HEK293 (cell line): Measurements from ENCODE around the gene OR10G3.
A peak's percentile ranks its signal among the peaks of the same experiment; 100 is the strongest.

Experiments
- BCL11A ChIP-seq: fragments of 450-650 bp; formaldehyde crosslinking; IDR thresholded peaks from 2 replicates; pipeline ENCODE4 v1.5.1; 2016; ENCODE audit warnings: low read depth, missing biosample characterization, missing genetic modification characterization
- EGR2 ChIP-seq: fragments of 450-650 bp; formaldehyde crosslinking; IDR thresholded peaks from 2 replicates; pipeline ENCODE4 v1.5.1; 2016; ENCODE audit warnings: low read depth, missing biosample characterization, missing genetic modification characterization
- KLF10 ChIP-seq: fragments of 450-650 bp; IDR thresholded peaks from 2 replicates; pipeline ENCODE4 v1.5.1; 2018; ENCODE audit warnings: missing biosample characterization, mild to moderate bottlenecking, missing genetic modification characterization
- OSR2 ChIP-seq: fragments of 450-650 bp; formaldehyde crosslinking; IDR thresholded peaks from 2 replicates; pipeline ENCODE4 v1.5.1; 2016; ENCODE audit warnings: missing biosample characterization, missing genetic modification characterization
- SETDB1 ChIP-seq: IDR thresholded peaks from one replicate; pipeline ENCODE4 v1.6.1; 2017; ENCODE audit warnings: mild to moderate bottlenecking, low read length, moderate library complexity, mixed read lengths; ENCODE audit not compliant: insufficient read length
- ZBTB8A ChIP-seq: fragments of 450-650 bp; formaldehyde crosslinking; IDR thresholded peaks from 2 replicates; pipeline ENCODE4 v1.5.1; 2016; ENCODE audit warnings: missing biosample characterization, missing genetic modification characterization
- ZEB2 ChIP-seq: fragments of 450-650 bp; formaldehyde crosslinking; IDR thresholded peaks from 2 replicates; pipeline ENCODE4 v1.5.1; 2016; ENCODE audit warnings: missing biosample characterization, missing genetic modification characterization
- ZFHX2 ChIP-seq: fragments of 450-650 bp; formaldehyde crosslinking; conservative IDR thresholded peaks from 2 replicates; pipeline ENCODE4 v1.5.1; 2016; ENCODE audit warnings: missing biosample characterization, missing genetic modification characterization
- ZIC2 ChIP-seq: fragments of 450-650 bp; formaldehyde crosslinking; IDR thresholded peaks from 2 replicates; pipeline ENCODE4 v1.5.1; 2016; ENCODE audit warnings: missing biosample characterization, missing genetic modification characterization
- ZNF121 ChIP-seq: fragments of 450-650 bp; formaldehyde crosslinking; IDR thresholded peaks from 2 replicates; pipeline ENCODE4 v1.5.1; 2016; ENCODE audit warnings: missing biosample characterization, missing genetic modification characterization
- ZNF2 ChIP-seq: fragments of 450-650 bp; formaldehyde crosslinking; IDR thresholded peaks from 2 replicates; pipeline ENCODE4 v1.5.1; 2016; ENCODE audit warnings: missing biosample characterization, missing genetic modification characterization
- ZNF335 ChIP-seq: fragments of 450-650 bp; formaldehyde crosslinking; conservative IDR thresholded peaks from 2 replicates; pipeline ENCODE4 v1.5.1; 2016; ENCODE audit warnings: missing biosample characterization, missing genetic modification characterization
- ZNF416 ChIP-seq: fragments of 450-650 bp; formaldehyde crosslinking; IDR thresholded peaks from 2 replicates; pipeline ENCODE4 v1.5.1; 2016; ENCODE audit warnings: missing biosample characterization, missing genetic modification characterization
- ZNF48 ChIP-seq: fragments of 450-650 bp; formaldehyde crosslinking; IDR thresholded peaks from 2 replicates; pipeline ENCODE4 v1.5.1; 2016; ENCODE audit warnings: missing biosample characterization, missing genetic modification characterization
- ZNF558 ChIP-seq: fragments of 450-650 bp; formaldehyde crosslinking; IDR thresholded peaks from 2 replicates; pipeline ENCODE4 v1.5.1; 2016; ENCODE audit warnings: missing biosample characterization, missing genetic modification characterization
- ZNF600 ChIP-seq: fragments of 450-650 bp; formaldehyde crosslinking; IDR thresholded peaks from 2 replicates; pipeline ENCODE4 v1.5.1; 2016; ENCODE audit warnings: missing biosample characterization, missing genetic modification characterization
- ZNF768 ChIP-seq: fragments of 450-650 bp; formaldehyde crosslinking; IDR thresholded peaks from 2 replicates; pipeline ENCODE4 v1.5.1; 2018; ENCODE audit warnings: missing biosample characterization, mild to moderate bottlenecking, missing genetic modification characterization
- TF ChIP-seq, protein P1 (sequence below): fragments of 450-650 bp; formaldehyde crosslinking; IDR thresholded peaks from 2 replicates; pipeline ENCODE4 v1.5.1; 2016; ENCODE audit warnings: missing biosample characterization, missing genetic modification characterization
- TF ChIP-seq, protein P2 (sequence below): fragments of 450-650 bp; formaldehyde crosslinking; IDR thresholded peaks from 2 replicates; pipeline ENCODE4 v1.5.1; 2017; ENCODE audit warnings: missing biosample characterization, missing genetic modification characterization
- TF ChIP-seq, protein P3 (sequence below): fragments of 450-650 bp; formaldehyde crosslinking; IDR thresholded peaks from 2 replicates; pipeline ENCODE4 v1.5.1; 2016; ENCODE audit warnings: missing biosample characterization, missing genetic modification characterization
- TF ChIP-seq, protein P4 (sequence below): fragments of 450-650 bp; formaldehyde crosslinking; IDR thresholded peaks from 2 replicates; pipeline ENCODE4 v1.5.1; 2016; ENCODE audit warnings: missing biosample characterization, missing genetic modification characterization, borderline replicate concordance
- TF ChIP-seq, protein P5 (sequence below): fragments of 450-650 bp; formaldehyde crosslinking; IDR thresholded peaks from 2 replicates; pipeline ENCODE4 v1.5.1; 2016; ENCODE audit warnings: missing biosample characterization, missing genetic modification characterization
- TF ChIP-seq, protein P6 (sequence below): fragments of 450-650 bp; formaldehyde crosslinking; IDR thresholded peaks from 2 replicates; pipeline ENCODE4 v1.5.1; 2016; ENCODE audit warnings: missing biosample characterization, missing genetic modification characterization

The OR10G3 gene

DNA sequence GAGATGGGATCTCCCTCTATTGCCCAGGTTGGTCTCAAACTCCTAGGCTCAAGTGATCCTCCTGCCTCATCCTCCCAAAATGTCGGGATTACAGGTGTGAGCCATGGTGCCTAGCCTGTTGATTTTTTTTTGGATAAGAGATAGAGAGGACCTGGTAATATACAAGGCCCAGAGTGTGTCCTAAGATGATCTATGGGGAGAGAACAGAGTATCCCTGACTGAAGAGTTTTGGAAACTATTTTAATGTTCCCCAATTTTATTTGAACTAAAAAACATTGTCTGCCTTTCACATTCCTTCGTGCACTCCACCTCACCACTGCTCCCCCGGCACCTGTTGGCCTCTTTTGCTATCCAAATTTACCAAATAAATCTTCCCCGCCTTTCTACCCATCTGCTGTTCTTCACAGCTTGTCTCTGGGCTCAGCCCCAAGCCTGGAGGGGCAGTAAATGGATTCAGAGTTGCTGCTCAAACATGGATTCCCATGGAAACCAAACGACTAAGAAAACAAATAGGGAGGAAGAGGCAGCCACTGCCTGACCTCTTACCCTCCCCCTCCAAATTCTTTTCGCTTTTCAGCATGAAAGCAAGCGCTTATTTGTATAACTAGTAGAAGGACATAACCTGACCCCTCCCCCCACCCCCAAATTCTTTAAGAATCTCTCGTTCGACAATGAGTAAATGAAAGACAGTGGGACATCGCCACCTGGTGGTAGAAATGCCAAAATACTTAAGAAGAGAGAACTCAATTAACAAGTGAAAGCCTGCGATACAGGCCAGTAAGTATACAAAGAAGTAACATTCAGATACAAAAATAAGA, 22.6 kb downstream of the OR10G3 start (continued):
- TF ChIP-seq ZNF600 (tag by site-specific recombination) (no peak), SETDB1 (no peak), OSR2 (tag by site-specific recombination) (no peak), ZIC2 (tag by site-specific recombination) (no peak), ZNF48 (no peak), ZBTB8A (peak; percentile 14; the same call in 1 of the 2 replicates), ZNF2 (peak; percentile 44; the same call in 1 of the 2 replicates), ZNF558 (tag by site-specific recombination) (no peak), KLF10 (peak; percentile 36; the same call in 1 of the 2 replicates), ZEB2 (tag by site-specific recombination) (peak; percentile 34; the same call in 1 of the 2 replicates), ZNF121 (0 out of 2 replicates have a peak, but pooled peaks have one; percentile 68), ZNF416 (tag by site-specific recombination) (no peak), ZNF335 (tag by site-specific recombination) (peak; percentile 57), ZFHX2 (tag by site-specific recombination) (no peak), BCL11A (tag by site-specific recombination) (no peak), ZNF768 (0 out of 2 replicates have a peak, but pooled peaks have one; percentile 25), EGR2 (tag by site-specific recombination) (no peak)
- TF ChIP-seq, protein P1, sequence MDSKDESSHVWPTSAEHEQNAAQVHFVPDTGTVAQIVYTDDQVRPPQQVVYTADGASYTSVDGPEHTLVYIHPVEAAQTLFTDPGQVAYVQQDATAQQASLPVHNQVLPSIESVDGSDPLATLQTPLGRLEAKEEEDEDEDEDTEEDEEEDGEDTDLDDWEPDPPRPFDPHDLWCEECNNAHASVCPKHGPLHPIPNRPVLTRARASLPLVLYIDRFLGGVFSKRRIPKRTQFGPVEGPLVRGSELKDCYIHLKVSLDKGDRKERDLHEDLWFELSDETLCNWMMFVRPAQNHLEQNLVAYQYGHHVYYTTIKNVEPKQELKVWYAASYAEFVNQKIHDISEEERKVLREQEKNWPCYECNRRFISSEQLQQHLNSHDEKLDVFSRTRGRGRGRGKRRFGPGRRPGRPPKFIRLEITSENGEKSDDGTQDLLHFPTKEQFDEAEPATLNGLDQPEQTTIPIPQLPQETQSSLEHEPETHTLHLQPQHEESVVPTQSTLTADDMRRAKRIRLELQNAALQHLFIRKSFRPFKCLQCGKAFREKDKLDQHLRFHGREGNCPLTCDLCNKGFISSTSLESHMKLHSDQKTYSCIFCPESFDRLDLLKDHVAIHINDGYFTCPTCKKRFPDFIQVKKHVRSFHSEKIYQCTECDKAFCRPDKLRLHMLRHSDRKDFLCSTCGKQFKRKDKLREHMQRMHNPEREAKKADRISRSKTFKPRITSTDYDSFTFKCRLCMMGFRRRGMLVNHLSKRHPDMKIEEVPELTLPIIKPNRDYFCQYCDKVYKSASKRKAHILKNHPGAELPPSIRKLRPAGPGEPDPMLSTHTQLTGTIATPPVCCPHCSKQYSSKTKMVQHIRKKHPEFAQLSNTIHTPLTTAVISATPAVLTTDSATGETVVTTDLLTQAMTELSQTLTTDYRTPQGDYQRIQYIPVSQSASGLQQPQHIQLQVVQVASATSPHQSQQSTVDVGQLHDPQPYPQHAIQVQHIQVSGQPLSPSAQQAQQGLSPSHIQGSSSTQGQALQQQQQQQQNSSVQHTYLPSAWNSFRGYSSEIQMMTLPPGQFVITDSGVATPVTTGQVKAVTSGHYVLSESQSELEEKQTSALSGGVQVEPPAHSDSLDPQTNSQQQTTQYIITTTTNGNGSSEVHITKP (tag by site-specific recombination), result 0 out of 2 replicates have a peak, but pooled peaks have one; percentile 26
- TF ChIP-seq, protein P2, sequence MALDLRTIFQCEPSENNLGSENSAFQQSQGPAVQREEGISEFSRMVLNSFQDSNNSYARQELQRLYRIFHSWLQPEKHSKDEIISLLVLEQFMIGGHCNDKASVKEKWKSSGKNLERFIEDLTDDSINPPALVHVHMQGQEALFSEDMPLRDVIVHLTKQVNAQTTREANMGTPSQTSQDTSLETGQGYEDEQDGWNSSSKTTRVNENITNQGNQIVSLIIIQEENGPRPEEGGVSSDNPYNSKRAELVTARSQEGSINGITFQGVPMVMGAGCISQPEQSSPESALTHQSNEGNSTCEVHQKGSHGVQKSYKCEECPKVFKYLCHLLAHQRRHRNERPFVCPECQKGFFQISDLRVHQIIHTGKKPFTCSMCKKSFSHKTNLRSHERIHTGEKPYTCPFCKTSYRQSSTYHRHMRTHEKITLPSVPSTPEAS (tag by site-specific recombination), result no peak
- TF ChIP-seq, protein P3, sequence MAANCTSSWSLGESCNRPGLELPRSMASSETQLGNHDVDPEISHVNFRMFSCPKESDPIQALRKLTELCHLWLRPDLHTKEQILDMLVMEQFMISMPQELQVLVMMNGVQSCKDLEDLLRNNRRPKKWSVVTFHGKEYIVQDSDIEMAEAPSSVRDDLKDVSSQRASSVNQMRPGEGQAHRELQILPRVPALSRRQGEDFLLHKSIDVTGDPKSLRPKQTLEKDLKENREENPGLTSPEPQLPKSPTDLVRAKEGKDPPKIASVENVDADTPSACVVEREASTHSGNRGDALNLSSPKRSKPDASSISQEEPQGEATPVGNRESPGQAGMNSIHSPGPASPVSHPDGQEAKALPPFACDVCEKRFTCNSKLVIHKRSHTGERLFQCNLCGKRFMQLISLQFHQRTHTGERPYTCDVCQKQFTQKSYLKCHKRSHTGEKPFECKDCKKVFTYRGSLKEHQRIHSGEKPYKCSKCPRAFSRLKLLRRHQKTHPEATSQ (tag by site-specific recombination), result no peak
- TF ChIP-seq, protein P4, sequence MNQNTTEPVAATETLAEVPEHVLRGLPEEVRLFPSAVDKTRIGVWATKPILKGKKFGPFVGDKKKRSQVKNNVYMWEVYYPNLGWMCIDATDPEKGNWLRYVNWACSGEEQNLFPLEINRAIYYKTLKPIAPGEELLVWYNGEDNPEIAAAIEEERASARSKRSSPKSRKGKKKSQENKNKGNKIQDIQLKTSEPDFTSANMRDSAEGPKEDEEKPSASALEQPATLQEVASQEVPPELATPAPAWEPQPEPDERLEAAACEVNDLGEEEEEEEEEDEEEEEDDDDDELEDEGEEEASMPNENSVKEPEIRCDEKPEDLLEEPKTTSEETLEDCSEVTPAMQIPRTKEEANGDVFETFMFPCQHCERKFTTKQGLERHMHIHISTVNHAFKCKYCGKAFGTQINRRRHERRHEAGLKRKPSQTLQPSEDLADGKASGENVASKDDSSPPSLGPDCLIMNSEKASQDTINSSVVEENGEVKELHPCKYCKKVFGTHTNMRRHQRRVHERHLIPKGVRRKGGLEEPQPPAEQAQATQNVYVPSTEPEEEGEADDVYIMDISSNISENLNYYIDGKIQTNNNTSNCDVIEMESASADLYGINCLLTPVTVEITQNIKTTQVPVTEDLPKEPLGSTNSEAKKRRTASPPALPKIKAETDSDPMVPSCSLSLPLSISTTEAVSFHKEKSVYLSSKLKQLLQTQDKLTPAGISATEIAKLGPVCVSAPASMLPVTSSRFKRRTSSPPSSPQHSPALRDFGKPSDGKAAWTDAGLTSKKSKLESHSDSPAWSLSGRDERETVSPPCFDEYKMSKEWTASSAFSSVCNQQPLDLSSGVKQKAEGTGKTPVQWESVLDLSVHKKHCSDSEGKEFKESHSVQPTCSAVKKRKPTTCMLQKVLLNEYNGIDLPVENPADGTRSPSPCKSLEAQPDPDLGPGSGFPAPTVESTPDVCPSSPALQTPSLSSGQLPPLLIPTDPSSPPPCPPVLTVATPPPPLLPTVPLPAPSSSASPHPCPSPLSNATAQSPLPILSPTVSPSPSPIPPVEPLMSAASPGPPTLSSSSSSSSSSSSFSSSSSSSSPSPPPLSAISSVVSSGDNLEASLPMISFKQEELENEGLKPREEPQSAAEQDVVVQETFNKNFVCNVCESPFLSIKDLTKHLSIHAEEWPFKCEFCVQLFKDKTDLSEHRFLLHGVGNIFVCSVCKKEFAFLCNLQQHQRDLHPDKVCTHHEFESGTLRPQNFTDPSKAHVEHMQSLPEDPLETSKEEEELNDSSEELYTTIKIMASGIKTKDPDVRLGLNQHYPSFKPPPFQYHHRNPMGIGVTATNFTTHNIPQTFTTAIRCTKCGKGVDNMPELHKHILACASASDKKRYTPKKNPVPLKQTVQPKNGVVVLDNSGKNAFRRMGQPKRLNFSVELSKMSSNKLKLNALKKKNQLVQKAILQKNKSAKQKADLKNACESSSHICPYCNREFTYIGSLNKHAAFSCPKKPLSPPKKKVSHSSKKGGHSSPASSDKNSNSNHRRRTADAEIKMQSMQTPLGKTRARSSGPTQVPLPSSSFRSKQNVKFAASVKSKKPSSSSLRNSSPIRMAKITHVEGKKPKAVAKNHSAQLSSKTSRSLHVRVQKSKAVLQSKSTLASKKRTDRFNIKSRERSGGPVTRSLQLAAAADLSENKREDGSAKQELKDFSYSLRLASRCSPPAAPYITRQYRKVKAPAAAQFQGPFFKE, result no peak
- TF ChIP-seq, protein P5, sequence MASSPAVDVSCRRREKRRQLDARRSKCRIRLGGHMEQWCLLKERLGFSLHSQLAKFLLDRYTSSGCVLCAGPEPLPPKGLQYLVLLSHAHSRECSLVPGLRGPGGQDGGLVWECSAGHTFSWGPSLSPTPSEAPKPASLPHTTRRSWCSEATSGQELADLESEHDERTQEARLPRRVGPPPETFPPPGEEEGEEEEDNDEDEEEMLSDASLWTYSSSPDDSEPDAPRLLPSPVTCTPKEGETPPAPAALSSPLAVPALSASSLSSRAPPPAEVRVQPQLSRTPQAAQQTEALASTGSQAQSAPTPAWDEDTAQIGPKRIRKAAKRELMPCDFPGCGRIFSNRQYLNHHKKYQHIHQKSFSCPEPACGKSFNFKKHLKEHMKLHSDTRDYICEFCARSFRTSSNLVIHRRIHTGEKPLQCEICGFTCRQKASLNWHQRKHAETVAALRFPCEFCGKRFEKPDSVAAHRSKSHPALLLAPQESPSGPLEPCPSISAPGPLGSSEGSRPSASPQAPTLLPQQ (tag by site-specific recombination), result no peak
- TF ChIP-seq, protein P6, sequence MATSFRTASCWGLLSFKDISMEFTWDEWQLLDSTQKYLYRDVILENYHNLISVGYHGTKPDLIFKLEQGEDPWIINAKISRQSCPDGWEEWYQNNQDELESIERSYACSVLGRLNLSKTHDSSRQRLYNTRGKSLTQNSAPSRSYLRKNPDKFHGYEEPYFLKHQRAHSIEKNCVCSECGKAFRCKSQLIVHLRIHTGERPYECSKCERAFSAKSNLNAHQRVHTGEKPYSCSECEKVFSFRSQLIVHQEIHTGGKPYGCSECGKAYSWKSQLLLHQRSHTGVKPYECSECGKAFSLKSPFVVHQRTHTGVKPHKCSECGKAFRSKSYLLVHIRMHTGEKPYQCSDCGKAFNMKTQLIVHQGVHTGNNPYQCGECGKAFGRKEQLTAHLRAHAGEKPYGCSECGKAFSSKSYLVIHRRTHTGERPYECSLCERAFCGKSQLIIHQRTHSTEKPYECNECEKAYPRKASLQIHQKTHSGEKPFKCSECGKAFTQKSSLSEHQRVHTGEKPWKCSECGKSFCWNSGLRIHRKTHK (tag by site-specific recombination), result no peak
